HFFc6 (cell line): Measurements from ENCODE around the gene C1QTNF12. TPM values are rescaled to one million over a fixed set of nuclear protein-coding genes. Genes with fewer than 3 reads are reported as not detected.

Experiments used
- DNase-seq: peaks from one replicate; pipeline ENCODE4 v3.0.0-alpha.2; 2018
- H3K27ac Mint-ChIP-seq: 2 replicates; pipeline ENCODE4 v1.8.0; 2020; ENCODE audit warnings: mild to moderate bottlenecking, mixed read lengths
- H3K27me3 Mint-ChIP-seq: 2 replicates; pipeline ENCODE4 v1.8.0; 2021; ENCODE audit warnings: mild to moderate bottlenecking, moderate library complexity, mixed read lengths; ENCODE audit not compliant: insufficient read depth
- H3K36me3 Mint-ChIP-seq: 2 replicates; pipeline ENCODE4 v1.8.0; 2021; ENCODE audit warnings: low read depth, mixed read lengths
- H3K4me1 Mint-ChIP-seq: 2 replicates; pipeline ENCODE4 v1.8.0; 2020; ENCODE audit warnings: low read depth, mixed read lengths
- H3K4me3 Mint-ChIP-seq: 2 replicates; pipeline ENCODE4 v1.8.0; 2020; ENCODE audit warnings: mild to moderate bottlenecking, moderate library complexity, mixed read lengths
- H3K9me3 Mint-ChIP-seq: 2 replicates; pipeline ENCODE4 v1.8.0; 2020; ENCODE audit warnings: mild to moderate bottlenecking, mixed read lengths
- CTCF ChIP-seq: fragments of 200-600 bp; sonication (generic); IDR thresholded peaks from 2 replicates; pipeline ENCODE4 v1.5.0; 2021; ENCODE audit warnings: antibody characterized with exemption, mild to moderate bottlenecking
- total RNA-seq, 6 experiments: library from RNA; stranded (reverse); fragmentation: NEBNext Ultra II Directional; extraction: Animal tissue kit (Norgen Biotek cat#: 25700); gene quantifications; 2 replicates in 1 of 6; 3 replicates in 5 of 6; pipeline ENCODE4 v1.2.3, GENCODE V29; 2021

Gene C1QTNF12
- total RNA-seq, 6 experiments from 2014 or later: 0.31 to 1.7 (median 1.1) TPM

- Mint-ChIP-seq H3K4me1 (peaks cover 14% of the 10 kb centered on the region), H3K27ac (no peak overlapping the region), H3K9me3 (no peaks in the 10 kb centered on the region), H3K36me3 (peaks cover 38% of the 10 kb centered on the region), H3K27me3 (peaks cover 4% of the 10 kb centered on the region), H3K4me3 (no peak overlapping the region)
- TF ChIP-seq CTCF: no peak
- DNase-seq: no peak
These were observed 9.1 kb upstream of the C1QTNF12 start for GRCh38 chr1:1255611-1256010.

GRCh38 chr1:1255078-1255477 is 8.6 kb upstream of the C1QTNF12 start:
- H3K9me3 Mint-ChIP-seq: no peaks in the 10 kb centered on the region
- no peak for TF ChIP-seq CTCF
- H3K27me3 Mint-ChIP-seq: peaks cover 4% of the 10 kb centered on the region
- H3K4me1 Mint-ChIP-seq: peaks cover 10% of the 10 kb centered on the region
- peaks cover 33% of the 10 kb centered on the region for H3K36me3 Mint-ChIP-seq
- H3K27ac Mint-ChIP-seq: no peak overlapping the region
- H3K4me3 Mint-ChIP-seq: no peak overlapping the region
- no peak for DNase-seq

- no peaks in the 10 kb centered on the region for H3K9me3 Mint-ChIP-seq
- DNase-seq: no peak
- H3K4me3 Mint-ChIP-seq: no peak overlapping the region
- H3K36me3 Mint-ChIP-seq: peaks cover 28% of the 10 kb centered on the region
- H3K27ac Mint-ChIP-seq: no peak overlapping the region
- H3K4me1 Mint-ChIP-seq: peaks cover 6% of the 10 kb centered on the region; the same call in 1 of the 2 replicates
- peaks cover 2% of the 10 kb centered on the region for H3K27me3 Mint-ChIP-seq
- TF ChIP-seq CTCF: no peak
These were observed 8.1 kb upstream of the C1QTNF12 start for GRCh38 chr1:1254667-1254998.

GRCh38 chr1:1253972-1254666 is 7.6 kb upstream of the C1QTNF12 start:
- no peak for DNase-seq
- peaks cover 25% of the 10 kb centered on the region for H3K36me3 Mint-ChIP-seq
- H3K27me3 Mint-ChIP-seq: peaks cover 2% of the 10 kb centered on the region
- TF ChIP-seq CTCF: no peak
- H3K27ac Mint-ChIP-seq: no peak overlapping the region
- H3K4me1 Mint-ChIP-seq: 0 out of 2 replicates have a peak, but pooled peaks cover 5% of the 10 kb centered on the region
- no peak overlapping the region for H3K4me3 Mint-ChIP-seq
- no peaks in the 10 kb centered on the region for H3K9me3 Mint-ChIP-seq

- 0 out of 2 replicates have a peak, but pooled peaks cover under 1% of the 10 kb centered on the region for H3K4me1 Mint-ChIP-seq
- H3K27me3 Mint-ChIP-seq: peaks cover 2% of the 10 kb centered on the region
- H3K27ac Mint-ChIP-seq: no peak overlapping the region
- no peaks in the 10 kb centered on the region for H3K9me3 Mint-ChIP-seq
- no peak overlapping the region for H3K4me3 Mint-ChIP-seq
- H3K36me3 Mint-ChIP-seq: peaks cover 25% of the 10 kb centered on the region
- TF ChIP-seq CTCF: no peak
- no peak for DNase-seq
These were observed 6.8 kb upstream of the C1QTNF12 start for GRCh38 chr1:1253314-1253713.
